Measurements from ENCODE around the gene BMPR1A.

The BMPR1A gene

DNA sequence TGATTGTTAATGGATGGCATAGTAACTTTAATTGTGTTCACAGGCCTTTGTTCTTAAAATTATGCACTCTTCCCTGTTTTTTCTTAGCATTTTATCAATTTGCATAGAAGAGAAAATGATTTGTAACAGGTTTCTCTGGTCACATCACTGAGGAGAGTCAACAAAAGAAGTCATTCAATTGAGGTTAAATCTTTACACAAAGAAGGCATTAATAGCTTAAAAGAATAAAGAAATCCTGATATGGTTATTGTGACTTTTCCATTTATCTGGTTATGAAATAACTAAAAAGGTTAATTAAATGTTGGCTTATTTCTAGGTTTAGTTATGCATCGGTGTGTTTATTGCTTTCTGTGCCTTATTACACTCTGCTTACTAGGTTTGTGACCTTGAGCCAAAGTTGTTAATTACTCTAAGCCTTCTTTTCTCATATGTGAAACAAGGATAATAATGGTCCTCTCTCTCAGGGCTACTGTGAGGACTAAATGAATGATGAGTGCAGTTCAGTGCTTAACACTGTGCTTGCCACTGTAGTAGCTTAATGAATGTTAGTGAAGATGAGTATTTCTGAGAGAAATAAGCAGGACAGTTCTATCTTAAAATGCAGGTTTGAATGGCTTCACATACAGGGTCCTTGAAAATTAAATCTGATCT, 12.1 kb downstream of the BMPR1A start:
- TF ChIP-seq CTCF (conservative IDR thresholded peaks at IDR 0.05) (no peak), ZFX (IDR thresholded peaks at IDR 0.05) (no peak)
- H3K27ac ChIP-seq = no peak overlapping the region

GRCh38 chr10:86769991-86770390, 13.6 kb downstream of the BMPR1A start:
- H3K27ac ChIP-seq = no peak overlapping the region
- no peak for TF ChIP-seq CTCF (conservative IDR thresholded peaks at IDR 0.05)
- no peak for TF ChIP-seq ZFX (IDR thresholded peaks at IDR 0.05)

DNA sequence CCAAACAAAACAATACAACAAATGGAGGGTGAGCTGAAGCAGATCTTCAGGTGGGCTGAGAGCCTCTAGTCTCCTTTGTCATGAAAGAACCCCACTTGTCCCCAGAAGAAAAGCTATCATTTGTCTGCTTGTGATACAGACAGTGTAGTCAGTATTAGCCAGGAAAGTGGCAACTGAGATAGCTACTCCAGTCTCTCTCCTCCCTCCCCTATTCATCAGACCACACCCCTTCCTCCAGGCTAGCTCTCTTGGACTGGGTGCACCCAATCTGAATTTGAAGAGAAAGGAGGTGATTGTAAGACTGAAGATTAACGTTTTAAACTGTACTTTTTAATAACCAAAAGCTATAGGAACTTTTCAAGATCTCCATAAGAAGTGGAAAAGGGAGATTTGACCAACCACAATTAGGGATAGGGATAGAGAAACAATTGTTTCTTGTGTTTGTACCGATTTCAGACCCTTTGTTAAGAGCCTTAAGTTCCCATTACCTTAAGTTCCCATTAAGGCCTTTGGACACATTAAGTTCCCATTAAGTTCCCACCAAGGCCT, 14.1 kb downstream of the BMPR1A start:
- no peak for TF ChIP-seq CTCF (conservative IDR thresholded peaks at IDR 0.05)
- no peak for TF ChIP-seq ZFX (IDR thresholded peaks at IDR 0.05)
- H3K27ac ChIP-seq = no peak overlapping the region

- no peak for TF ChIP-seq CTCF (conservative IDR thresholded peaks at IDR 0.05)
- TF ChIP-seq ZFX (IDR thresholded peaks at IDR 0.05) = no peak
- H3K27ac ChIP-seq = no peak overlapping the region
Measured at GRCh38 chr10:86773498-86773897, 17.1 kb downstream of the BMPR1A start.

DNA sequence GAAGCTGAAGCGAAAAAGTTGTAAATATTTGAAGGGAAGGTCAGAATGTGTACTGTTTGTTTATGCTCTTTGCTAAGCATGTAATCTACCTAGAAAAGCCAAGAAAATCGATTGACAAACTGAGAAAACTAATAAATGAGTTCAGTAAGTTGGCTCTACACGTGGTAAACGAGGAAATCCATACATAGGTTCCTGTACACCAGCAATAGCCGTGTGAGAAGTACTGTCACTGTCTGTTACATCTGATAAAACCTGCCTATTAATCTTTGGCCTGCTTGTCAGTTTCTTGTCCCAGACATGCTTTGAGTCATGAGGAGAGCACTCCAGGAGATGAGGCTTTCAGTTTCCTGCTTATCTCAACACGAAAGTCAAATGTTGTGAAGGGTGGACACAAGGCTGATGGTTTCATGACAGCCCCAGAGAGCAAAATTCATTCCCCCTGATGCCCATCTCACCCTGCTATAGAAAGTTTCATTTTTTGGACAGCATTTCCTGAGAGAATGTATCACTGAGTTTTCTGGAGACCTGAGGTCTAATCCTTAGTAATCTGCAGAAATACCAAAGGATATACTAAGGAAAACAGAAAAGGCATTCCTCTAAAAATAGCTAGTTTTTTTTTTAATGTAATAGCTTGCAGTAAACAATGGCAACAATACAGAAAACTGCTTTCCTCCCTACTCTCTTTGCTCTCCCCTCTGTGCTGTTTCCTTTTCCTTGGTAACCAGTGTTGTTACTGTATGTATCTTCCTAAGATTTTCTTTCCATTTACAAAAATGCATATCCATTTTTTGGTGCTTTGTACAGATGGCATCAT, 18.8 kb downstream of the BMPR1A start:
- no peak overlapping the region for H3K27ac ChIP-seq
- no peak for TF ChIP-seq CTCF (conservative IDR thresholded peaks at IDR 0.05)
- TF ChIP-seq ZFX (IDR thresholded peaks at IDR 0.05) = no peak

DNA sequence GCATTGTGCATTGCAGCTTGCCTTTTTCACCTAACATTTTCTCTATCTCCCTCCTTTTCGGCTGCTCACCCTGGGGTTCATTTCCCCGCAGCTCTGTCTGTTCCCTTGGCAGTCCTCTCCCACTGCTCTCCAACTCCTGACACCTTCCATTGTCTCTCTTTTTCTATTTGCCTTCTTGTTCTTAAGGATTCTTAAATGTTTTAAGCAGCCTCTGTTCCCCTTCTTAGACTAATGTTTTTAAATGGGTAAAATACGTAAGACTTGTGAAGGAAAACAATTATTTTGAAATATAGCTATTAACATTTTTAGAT, 19.4 kb downstream of the BMPR1A start:
- no peak for TF ChIP-seq CTCF (conservative IDR thresholded peaks at IDR 0.05)
- no peak for TF ChIP-seq ZFX (IDR thresholded peaks at IDR 0.05)
- no peak overlapping the region for H3K27ac ChIP-seq

Data from C4-2B (cell line).